Chondrocyte (in vitro differentiated cells): ENCODE measurements around the gene TECPR1. TPM values are rescaled to one million over a fixed set of nuclear protein-coding genes. Genes with fewer than 3 reads are reported as not detected.
A peak's percentile ranks its signal among the peaks of the same experiment; 100 is the strongest.

Experiments used
- DNase-seq: peaks from one replicate; pipeline ENCODE4 v3.0.0; 2021; ENCODE audit warnings: mixed read lengths, low spot score
- H3K27ac Mint-ChIP-seq: one replicate; pipeline ENCODE4 v1.8.0; 2021; ENCODE audit warnings: mild to moderate bottlenecking, moderate library complexity, mixed read lengths; ENCODE audit not compliant: unreplicated experiment
- H3K27me3 Mint-ChIP-seq: 2 replicates; pipeline ENCODE4 v1.8.0; 2021; ENCODE audit warnings: low read depth, mixed read lengths
- H3K36me3 Mint-ChIP-seq: 2 replicates; pipeline ENCODE4 v1.8.0; 2021; ENCODE audit warnings: low read depth, mixed read lengths
- H3K4me1 Mint-ChIP-seq: 2 replicates; pipeline ENCODE4 v1.8.0; 2021; ENCODE audit warnings: low read depth, mild to moderate bottlenecking, mixed read lengths
- H3K4me3 Mint-ChIP-seq: one replicate; pipeline ENCODE4 v1.8.0; 2021; ENCODE audit warnings: mild to moderate bottlenecking, moderate library complexity, mixed read lengths; ENCODE audit not compliant: unreplicated experiment
- H3K9me3 Mint-ChIP-seq: 2 replicates; pipeline ENCODE4 v1.8.0; 2021; ENCODE audit warnings: low read depth, mixed read lengths
- total RNA-seq: library from RNA; stranded (reverse); gene quantifications from 3 replicates; pipeline ENCODE4 v1.2.1, GENCODE V29; 2021
- TF ChIP-seq, protein P1 (sequence below): fragments of 200-600 bp; sonication (generic); IDR thresholded peaks from 2 replicates; pipeline ENCODE4 v1.5.0; 2021; ENCODE audit warnings: antibody characterized with exemption, mild to moderate bottlenecking, moderate library complexity

Gene TECPR1
- total RNA-seq, 1 donor from 2014 or later, result 27.3 TPM

- Mint-ChIP-seq H3K4me1 (peaks cover 5% of the 10 kb centered on the region), H3K36me3 (peaks cover 5% of the 10 kb centered on the region), H3K27me3 (no peaks in the 10 kb centered on the region), H3K27ac (no peak overlapping the region), H3K9me3 (no peaks in the 10 kb centered on the region), H3K4me3 (peak overlapping the region; percentile 55)
- TF ChIP-seq, protein P1, sequence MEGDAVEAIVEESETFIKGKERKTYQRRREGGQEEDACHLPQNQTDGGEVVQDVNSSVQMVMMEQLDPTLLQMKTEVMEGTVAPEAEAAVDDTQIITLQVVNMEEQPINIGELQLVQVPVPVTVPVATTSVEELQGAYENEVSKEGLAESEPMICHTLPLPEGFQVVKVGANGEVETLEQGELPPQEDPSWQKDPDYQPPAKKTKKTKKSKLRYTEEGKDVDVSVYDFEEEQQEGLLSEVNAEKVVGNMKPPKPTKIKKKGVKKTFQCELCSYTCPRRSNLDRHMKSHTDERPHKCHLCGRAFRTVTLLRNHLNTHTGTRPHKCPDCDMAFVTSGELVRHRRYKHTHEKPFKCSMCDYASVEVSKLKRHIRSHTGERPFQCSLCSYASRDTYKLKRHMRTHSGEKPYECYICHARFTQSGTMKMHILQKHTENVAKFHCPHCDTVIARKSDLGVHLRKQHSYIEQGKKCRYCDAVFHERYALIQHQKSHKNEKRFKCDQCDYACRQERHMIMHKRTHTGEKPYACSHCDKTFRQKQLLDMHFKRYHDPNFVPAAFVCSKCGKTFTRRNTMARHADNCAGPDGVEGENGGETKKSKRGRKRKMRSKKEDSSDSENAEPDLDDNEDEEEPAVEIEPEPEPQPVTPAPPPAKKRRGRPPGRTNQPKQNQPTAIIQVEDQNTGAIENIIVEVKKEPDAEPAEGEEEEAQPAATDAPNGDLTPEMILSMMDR, result no peak
- peak; percentile 90 for DNase-seq
These were observed 40.1 kb downstream of the TECPR1 start for GRCh38 chr7:98211676-98212531.

DNA sequence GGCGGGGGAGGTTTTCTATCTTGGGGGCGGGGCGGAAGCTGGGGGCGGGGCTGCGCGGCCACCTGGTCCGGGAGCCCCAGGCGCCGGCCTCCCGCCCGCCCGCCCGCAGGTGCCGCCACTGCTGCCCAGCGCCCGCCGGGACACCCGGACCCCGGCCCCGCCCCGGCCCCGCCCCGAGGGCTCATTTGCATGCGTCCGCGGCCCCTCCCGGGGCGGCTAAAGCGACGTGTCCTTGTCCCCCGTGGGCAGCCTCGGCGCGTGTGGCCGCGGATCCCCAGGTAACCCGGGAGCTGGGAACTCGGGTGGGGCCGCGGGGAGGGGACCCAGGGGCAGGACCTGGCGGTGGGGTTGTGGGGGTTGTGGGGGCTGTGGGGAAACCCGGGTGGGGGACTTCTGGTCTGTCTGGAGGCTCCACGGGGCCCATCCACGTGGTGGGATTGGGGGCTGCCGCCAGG is 40.8 kb downstream of the TECPR1 start, which contains the start of gene BHLHA15:
TSS of gene BHLHA15 (plus strand) at position 219 of the 455 bp plus-strand sequence. CDS start 871 bp downstream, outside the sequence.
- H3K27me3 Mint-ChIP-seq, result no peaks in the 10 kb centered on the region
- H3K4me1 Mint-ChIP-seq, result peaks cover 5% of the 10 kb centered on the region
- peaks cover 6% of the 10 kb centered on the region for H3K36me3 Mint-ChIP-seq
- peak within 1 kb of the TSS; percentile 55 for H3K4me3 Mint-ChIP-seq
- H3K27ac Mint-ChIP-seq, result no peak within 1 kb of the TSS
- H3K9me3 Mint-ChIP-seq, result no peaks in the 10 kb centered on the region
- DNase-seq, result peak; percentile 84
- TF ChIP-seq, protein P1, result no peak

- peak; percentile 79 for DNase-seq
- Mint-ChIP-seq H3K36me3 (peaks cover 8% of the 10 kb centered on the region), H3K9me3 (no peaks in the 10 kb centered on the region), H3K27ac (no peak overlapping the region), H3K4me1 (peaks cover 5% of the 10 kb centered on the region), H3K4me3 (peak overlapping the region; percentile 40), H3K27me3 (no peaks in the 10 kb centered on the region)
- TF ChIP-seq, protein P1, result no peak
These were observed 41.4 kb downstream of the TECPR1 start for GRCh38 chr7:98210513-98211220.

- Mint-ChIP-seq H3K36me3 (peaks cover 13% of the 10 kb centered on the region), H3K27ac (no peak overlapping the region), H3K4me1 (peaks cover 5% of the 10 kb centered on the region), H3K9me3 (no peaks in the 10 kb centered on the region), H3K27me3 (no peaks in the 10 kb centered on the region), H3K4me3 (no peak overlapping the region)
- DNase-seq, result peak; percentile 67
- TF ChIP-seq, protein P1, result no peak
These were observed 42.7 kb downstream of the TECPR1 start for GRCh38 chr7:98209166-98209920.
